ENCODE data around the gene ATP8B4. TPM values are rescaled to one million over a fixed set of nuclear protein-coding genes. Genes with fewer than 3 reads are reported as not detected.

The ATP8B4 gene
- total and polyA plus RNA-seq, 2 of the 8 experiments (the other 6 are each of a cell fraction or from before 2014, with no cell fraction given), result 0.17 to 0.24 TPM

GRCh38 chr15:49934487-49934886 lies 184.5 kb downstream of the ATP8B4 start (continued):
- TF ChIP-seq, protein P1, sequence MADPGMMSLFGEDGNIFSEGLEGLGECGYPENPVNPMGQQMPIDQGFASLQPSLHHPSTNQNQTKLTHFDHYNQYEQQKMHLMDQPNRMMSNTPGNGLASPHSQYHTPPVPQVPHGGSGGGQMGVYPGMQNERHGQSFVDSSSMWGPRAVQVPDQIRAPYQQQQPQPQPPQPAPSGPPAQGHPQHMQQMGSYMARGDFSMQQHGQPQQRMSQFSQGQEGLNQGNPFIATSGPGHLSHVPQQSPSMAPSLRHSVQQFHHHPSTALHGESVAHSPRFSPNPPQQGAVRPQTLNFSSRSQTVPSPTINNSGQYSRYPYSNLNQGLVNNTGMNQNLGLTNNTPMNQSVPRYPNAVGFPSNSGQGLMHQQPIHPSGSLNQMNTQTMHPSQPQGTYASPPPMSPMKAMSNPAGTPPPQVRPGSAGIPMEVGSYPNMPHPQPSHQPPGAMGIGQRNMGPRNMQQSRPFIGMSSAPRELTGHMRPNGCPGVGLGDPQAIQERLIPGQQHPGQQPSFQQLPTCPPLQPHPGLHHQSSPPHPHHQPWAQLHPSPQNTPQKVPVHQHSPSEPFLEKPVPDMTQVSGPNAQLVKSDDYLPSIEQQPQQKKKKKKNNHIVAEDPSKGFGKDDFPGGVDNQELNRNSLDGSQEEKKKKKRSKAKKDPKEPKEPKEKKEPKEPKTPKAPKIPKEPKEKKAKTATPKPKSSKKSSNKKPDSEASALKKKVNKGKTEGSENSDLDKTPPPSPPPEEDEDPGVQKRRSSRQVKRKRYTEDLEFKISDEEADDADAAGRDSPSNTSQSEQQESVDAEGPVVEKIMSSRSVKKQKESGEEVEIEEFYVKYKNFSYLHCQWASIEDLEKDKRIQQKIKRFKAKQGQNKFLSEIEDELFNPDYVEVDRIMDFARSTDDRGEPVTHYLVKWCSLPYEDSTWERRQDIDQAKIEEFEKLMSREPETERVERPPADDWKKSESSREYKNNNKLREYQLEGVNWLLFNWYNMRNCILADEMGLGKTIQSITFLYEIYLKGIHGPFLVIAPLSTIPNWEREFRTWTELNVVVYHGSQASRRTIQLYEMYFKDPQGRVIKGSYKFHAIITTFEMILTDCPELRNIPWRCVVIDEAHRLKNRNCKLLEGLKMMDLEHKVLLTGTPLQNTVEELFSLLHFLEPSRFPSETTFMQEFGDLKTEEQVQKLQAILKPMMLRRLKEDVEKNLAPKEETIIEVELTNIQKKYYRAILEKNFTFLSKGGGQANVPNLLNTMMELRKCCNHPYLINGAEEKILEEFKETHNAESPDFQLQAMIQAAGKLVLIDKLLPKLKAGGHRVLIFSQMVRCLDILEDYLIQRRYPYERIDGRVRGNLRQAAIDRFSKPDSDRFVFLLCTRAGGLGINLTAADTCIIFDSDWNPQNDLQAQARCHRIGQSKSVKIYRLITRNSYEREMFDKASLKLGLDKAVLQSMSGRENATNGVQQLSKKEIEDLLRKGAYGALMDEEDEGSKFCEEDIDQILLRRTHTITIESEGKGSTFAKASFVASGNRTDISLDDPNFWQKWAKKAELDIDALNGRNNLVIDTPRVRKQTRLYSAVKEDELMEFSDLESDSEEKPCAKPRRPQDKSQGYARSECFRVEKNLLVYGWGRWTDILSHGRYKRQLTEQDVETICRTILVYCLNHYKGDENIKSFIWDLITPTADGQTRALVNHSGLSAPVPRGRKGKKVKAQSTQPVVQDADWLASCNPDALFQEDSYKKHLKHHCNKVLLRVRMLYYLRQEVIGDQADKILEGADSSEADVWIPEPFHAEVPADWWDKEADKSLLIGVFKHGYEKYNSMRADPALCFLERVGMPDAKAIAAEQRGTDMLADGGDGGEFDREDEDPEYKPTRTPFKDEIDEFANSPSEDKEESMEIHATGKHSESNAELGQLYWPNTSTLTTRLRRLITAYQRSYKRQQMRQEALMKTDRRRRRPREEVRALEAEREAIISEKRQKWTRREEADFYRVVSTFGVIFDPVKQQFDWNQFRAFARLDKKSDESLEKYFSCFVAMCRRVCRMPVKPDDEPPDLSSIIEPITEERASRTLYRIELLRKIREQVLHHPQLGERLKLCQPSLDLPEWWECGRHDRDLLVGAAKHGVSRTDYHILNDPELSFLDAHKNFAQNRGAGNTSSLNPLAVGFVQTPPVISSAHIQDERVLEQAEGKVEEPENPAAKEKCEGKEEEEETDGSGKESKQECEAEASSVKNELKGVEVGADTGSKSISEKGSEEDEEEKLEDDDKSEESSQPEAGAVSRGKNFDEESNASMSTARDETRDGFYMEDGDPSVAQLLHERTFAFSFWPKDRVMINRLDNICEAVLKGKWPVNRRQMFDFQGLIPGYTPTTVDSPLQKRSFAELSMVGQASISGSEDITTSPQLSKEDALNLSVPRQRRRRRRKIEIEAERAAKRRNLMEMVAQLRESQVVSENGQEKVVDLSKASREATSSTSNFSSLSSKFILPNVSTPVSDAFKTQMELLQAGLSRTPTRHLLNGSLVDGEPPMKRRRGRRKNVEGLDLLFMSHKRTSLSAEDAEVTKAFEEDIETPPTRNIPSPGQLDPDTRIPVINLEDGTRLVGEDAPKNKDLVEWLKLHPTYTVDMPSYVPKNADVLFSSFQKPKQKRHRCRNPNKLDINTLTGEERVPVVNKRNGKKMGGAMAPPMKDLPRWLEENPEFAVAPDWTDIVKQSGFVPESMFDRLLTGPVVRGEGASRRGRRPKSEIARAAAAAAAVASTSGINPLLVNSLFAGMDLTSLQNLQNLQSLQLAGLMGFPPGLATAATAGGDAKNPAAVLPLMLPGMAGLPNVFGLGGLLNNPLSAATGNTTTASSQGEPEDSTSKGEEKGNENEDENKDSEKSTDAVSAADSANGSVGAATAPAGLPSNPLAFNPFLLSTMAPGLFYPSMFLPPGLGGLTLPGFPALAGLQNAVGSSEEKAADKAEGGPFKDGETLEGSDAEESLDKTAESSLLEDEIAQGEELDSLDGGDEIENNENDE (IDR thresholded peaks at IDR 0.05; ENCODE audit: insufficient replicate concordance, low read length), result no peak
- TF ChIP-seq POLR2AphosphoS5 (IDR thresholded peaks at IDR 0.05; ENCODE audit: low read depth, low read length) (no peak), TAF1 (IDR thresholded peaks at IDR 0.05; ENCODE audit: low read depth, low read length) (no peak), KDM4A (IDR thresholded peaks at IDR 0.05; ENCODE audit: low read depth, low read length, severe bottlenecking) (no peak), KDM5A (IDR thresholded peaks at IDR 0.05; ENCODE audit: low read length) (no peak), SIX5 (IDR thresholded peaks at IDR 0.05; ENCODE audit: low read depth, low read length) (no peak), CHD1 (IDR thresholded peaks at IDR 0.05; ENCODE audit: low read depth, low read length) (no peak), CREB1 (IDR thresholded peaks at IDR 0.05) (no peak), SP4 (IDR thresholded peaks at IDR 0.05; ENCODE audit: low read length) (no peak), CBX8 (IDR thresholded peaks at IDR 0.05; ENCODE audit: borderline replicate concordance, low read depth, low read length) (no peak), CEBPB (IDR thresholded peaks at IDR 0.05; ENCODE audit: low read depth, low read length) (no peak), FOSL1 (IDR thresholded peaks at IDR 0.05; ENCODE audit: insufficient read depth, low read depth, low read length) (no peak), ZNF274 (IDR thresholded peaks at IDR 0.05; ENCODE audit: borderline replicate concordance, extremely low read depth, low read length) (no peak)
